CD4-positive, alpha-beta T cell (primary cell): ENCODE data around the gene STK40. TPM values are rescaled to one million over a fixed set of nuclear protein-coding genes. Genes with fewer than 3 reads are reported as not detected.
A peak's percentile ranks its signal among the peaks of the same experiment; 100 is the strongest.

Source experiments
- ATAC-seq: fragments of 200-7000 bp; cut with Tn5 transposase; one replicate; pipeline ENCODE4 v1.10.0; 2022; ENCODE audit warnings: mild to moderate bottlenecking; ENCODE audit not compliant: poor library complexity
- CTCF ChIA-PET: fragments of 350-600 bp; sonication (Branson Sonifier 250); formaldehyde crosslinking; loops from one replicate; lab custom pipeline; 2021; ENCODE audit warnings: antibody characterized with exemption, inconsistent platforms; lab: Charles Lee
- POLR2A ChIA-PET: fragments of 350-600 bp; sonication (Branson Sonifier 250); formaldehyde crosslinking; loops from one replicate; lab custom pipeline; 2021; ENCODE audit warnings: antibody characterized with exemption, inconsistent platforms; lab: Charles Lee
- DNase-seq, 14 experiments: peaks; one replicate each; pipeline ENCODE4 v3.0.0-alpha.2; 2013 to 2020; ENCODE audit warnings: mixed read lengths in 2 of 14
- H3K27ac ChIP-seq, 2 donors: one replicate each; pipeline versions ENCODE4 v1.5.1 to v1.7.0; 2013; ENCODE audit warnings: low read length in 2 of 2, low read depth in 1 of 2, mild to moderate bottlenecking in 1 of 2
- H3K27me3 ChIP-seq, 2 experiments: 1 replicate in 1 of 2; 2 replicates in 1 of 2; pipeline versions ENCODE4 v1.6.1 to v1.7.0; 2013; ENCODE audit warnings: low read length in 2 of 2, control low read depth in 1 of 2, mild to moderate bottlenecking in 1 of 2, moderate library complexity in 1 of 2; ENCODE audit not compliant: insufficient read depth in 2 of 2, control insufficient read depth in 1 of 2
- H3K36me3 ChIP-seq: one replicate; pipeline ENCODE4 v1.6.1; 2013; ENCODE audit warnings: low read length, control low read depth; ENCODE audit not compliant: insufficient read depth
- H3K4me1 ChIP-seq: one replicate; pipeline ENCODE4 v1.6.1; 2013; ENCODE audit warnings: low read length, control low read depth; ENCODE audit not compliant: insufficient read depth
- H3K4me3 ChIP-seq: one replicate; pipeline ENCODE4 v1.5.1; 2013; ENCODE audit warnings: mild to moderate bottlenecking, low read length, moderate library complexity
- H3K9me3 ChIP-seq, 2 experiments: 1 replicate in 1 of 2; 2 replicates in 1 of 2; pipeline versions ENCODE4 v1.6.1 to v1.7.0; 2013; ENCODE audit warnings: low read length in 2 of 2, mild to moderate bottlenecking in 2 of 2, control low read depth in 1 of 2, moderate library complexity in 1 of 2; ENCODE audit not compliant: control insufficient read depth in 1 of 2, insufficient read depth in 1 of 2
- H3K27ac Mint-ChIP-seq: one replicate; pipeline ENCODE4 v1.8.0; 2020; ENCODE audit warnings: mixed read lengths
- H3K27me3 Mint-ChIP-seq: one replicate; pipeline ENCODE4 v1.8.0; 2021; ENCODE audit warnings: mixed read lengths
- H3K36me3 Mint-ChIP-seq: one replicate; pipeline ENCODE4 v1.8.0; 2021; ENCODE audit warnings: low read depth, mixed read lengths
- H3K4me1 Mint-ChIP-seq: one replicate; pipeline ENCODE4 v1.8.0; 2021; ENCODE audit warnings: low read depth, mixed read lengths
- H3K4me3 Mint-ChIP-seq: one replicate; pipeline ENCODE4 v1.8.0; 2020; ENCODE audit warnings: mild to moderate bottlenecking, mixed read lengths
- H3K9me3 Mint-ChIP-seq: one replicate; pipeline ENCODE4 v1.8.0; 2020; ENCODE audit warnings: mixed read lengths
- intact Hi-C, 2 experiments: fragments of 100-400 bp; cut with DNase I in 1 of 2; cut with micrococcal nuclease in 1 of 2; formaldehyde crosslinking; loops; one replicate each; pipeline versions ENCODE4 v1.15.1 to v1.9.0; 2023 to 2025; cut with DNase I, micrococcal nuclease
- total RNA-seq, 174 experiments: library from RNA in 2 of 174; stranded (reverse) in 2 of 174; gene quantifications; one replicate each; pipeline ENCODE4 v1.2.3 and lab custom pipeline; 2021 to 2026
- TF ChIP-seq, protein P1 (sequence below): fragments of 200-600 bp; IDR thresholded peaks from one replicate; pipeline ENCODE4 v1.8.0; 2022; ENCODE audit warnings: antibody characterized with exemption, mild to moderate bottlenecking

Gene STK40
- total RNA-seq, 2 experiments from 2014 or later, result 17.8 to 20.7 TPM

DNA sequence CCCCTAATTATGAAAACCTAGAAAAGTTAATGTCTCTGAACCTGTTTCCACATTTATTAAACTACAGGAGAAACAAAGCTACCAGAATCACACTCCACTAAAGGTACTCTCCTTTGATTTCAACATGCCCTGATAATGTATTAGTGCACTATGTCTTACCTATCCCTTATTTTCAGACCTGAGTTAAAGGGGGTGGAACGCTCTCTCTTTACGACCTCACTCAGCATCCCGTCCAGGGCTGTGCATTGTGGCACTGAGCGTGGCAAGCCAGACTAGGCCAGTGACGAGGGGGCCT, 11.3 kb upstream of the STK40 start:
- H3K9me3 Mint-ChIP-seq, result no peaks in the 10 kb centered on the region
- intact Hi-C loops, result loop anchor here (1.0 to 2.0 kb wide), 2 partner anchors 11 to 68 kb away; partner anchors contain the start of gene MRPS15 (in 1 of the 2)
- peak overlapping the region; percentile 92 for H3K27ac Mint-ChIP-seq
- peak in 3 of 14 experiments; percentile 21 to 58 (median 41) for DNase-seq
- CTCF ChIA-PET, result interaction anchor here (0.6 to 2.1 kb wide), 6 partner anchors 10 to 696 kb away, joined by 3 to 6 read pairs (median 4); partner anchors contain the start of gene SH3D21
- H3K36me3 Mint-ChIP-seq, result peaks cover 21% of the 10 kb centered on the region
- no peaks in the 10 kb centered on the region for H3K27me3 Mint-ChIP-seq
- peaks cover 44% of the 10 kb centered on the region for H3K4me1 ChIP-seq
- H3K27me3 ChIP-seq, result no peaks in the 10 kb centered on the region
- POLR2A ChIA-PET, result interaction anchor here (0.6 to 2.6 kb wide), 17 partner anchors 8 to 247 kb away, joined by 3 to 22 read pairs (median 4); partner anchors contain the start of genes EVA1B, MRPS15, STK40 and THRAP3
- peak; percentile 55 for ATAC-seq
- peak overlapping the region; percentile 72 to 85 for H3K27ac ChIP-seq
- H3K4me3 ChIP-seq, result peak overlapping the region; percentile 84
- H3K4me3 Mint-ChIP-seq, result peak overlapping the region; percentile 97
- peaks cover 0 to 4% of the 10 kb centered on the region in 2 experiments for H3K9me3 ChIP-seq
- peaks cover 22% of the 10 kb centered on the region for H3K36me3 ChIP-seq
- TF ChIP-seq, protein P1, sequence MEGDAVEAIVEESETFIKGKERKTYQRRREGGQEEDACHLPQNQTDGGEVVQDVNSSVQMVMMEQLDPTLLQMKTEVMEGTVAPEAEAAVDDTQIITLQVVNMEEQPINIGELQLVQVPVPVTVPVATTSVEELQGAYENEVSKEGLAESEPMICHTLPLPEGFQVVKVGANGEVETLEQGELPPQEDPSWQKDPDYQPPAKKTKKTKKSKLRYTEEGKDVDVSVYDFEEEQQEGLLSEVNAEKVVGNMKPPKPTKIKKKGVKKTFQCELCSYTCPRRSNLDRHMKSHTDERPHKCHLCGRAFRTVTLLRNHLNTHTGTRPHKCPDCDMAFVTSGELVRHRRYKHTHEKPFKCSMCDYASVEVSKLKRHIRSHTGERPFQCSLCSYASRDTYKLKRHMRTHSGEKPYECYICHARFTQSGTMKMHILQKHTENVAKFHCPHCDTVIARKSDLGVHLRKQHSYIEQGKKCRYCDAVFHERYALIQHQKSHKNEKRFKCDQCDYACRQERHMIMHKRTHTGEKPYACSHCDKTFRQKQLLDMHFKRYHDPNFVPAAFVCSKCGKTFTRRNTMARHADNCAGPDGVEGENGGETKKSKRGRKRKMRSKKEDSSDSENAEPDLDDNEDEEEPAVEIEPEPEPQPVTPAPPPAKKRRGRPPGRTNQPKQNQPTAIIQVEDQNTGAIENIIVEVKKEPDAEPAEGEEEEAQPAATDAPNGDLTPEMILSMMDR, result no peak
- peaks cover 34% of the 10 kb centered on the region for H3K4me1 Mint-ChIP-seq

DNA sequence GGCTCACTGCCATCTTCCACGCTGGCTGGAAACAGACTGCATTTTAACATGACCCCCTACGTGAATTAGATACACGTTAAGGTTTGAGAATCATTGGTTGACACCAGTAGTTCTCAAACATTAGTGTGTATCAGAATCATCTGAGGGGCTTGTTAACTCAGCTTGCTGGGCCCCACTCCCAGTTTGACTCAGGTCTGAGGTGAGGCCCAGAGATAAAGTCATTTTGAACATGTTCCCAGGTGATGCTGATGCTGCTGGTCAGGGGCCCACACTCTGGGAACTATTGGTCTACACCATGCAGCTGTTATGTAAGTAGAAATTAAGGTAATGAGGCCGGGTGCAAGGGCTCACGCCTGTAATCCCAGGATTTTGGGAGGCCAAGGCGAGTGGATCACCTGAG, 10.6 kb upstream of the STK40 start:
- DNase-seq (no peak), ATAC-seq (no peak)
- no peak overlapping the region for H3K4me3 ChIP-seq

DNA sequence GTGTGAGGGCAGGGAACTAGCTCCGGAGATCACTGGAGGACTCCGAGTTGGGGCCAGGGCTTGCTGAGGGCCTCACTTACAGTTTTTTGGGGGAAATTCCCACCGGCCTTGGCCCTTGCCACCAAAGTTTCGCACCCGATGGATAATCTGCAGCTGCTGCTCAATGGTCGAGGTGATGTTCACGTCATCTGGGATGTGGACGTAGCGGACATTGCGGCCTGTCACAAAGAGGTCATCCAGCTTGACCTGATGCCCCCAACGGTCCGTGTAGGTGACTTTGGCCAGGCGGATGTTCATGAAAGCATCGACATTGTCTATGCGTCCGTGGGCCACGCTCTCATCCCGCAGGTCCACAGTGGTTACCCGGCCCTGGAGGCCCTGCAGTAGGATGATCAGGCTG, 8.0 kb upstream of the STK40 start:
- Histone ChIP-seq H3K27ac (no peak overlapping the region), H3K4me1 (peaks cover 28% of the 10 kb centered on the region), H3K4me3 (no peak overlapping the region), H3K9me3 (no peaks in the 10 kb centered on the region), H3K36me3 (peaks cover 44% of the 10 kb centered on the region), H3K27me3 (no peaks in the 10 kb centered on the region)
- intact Hi-C loops, result no loop called here
- H3K27me3 Mint-ChIP-seq, result no peaks in the 10 kb centered on the region
- ATAC-seq, result no peak
- CTCF ChIA-PET, result no interaction called here
- peaks cover 33% of the 10 kb centered on the region for H3K4me1 Mint-ChIP-seq
- POLR2A ChIA-PET, result interaction anchor here (1.2 to 1.5 kb wide), 2 partner anchors 11 to 27 kb away, joined by 4 read pairs; no protein-coding TSS in a partner anchor
- H3K27ac Mint-ChIP-seq, result no peak overlapping the region
- DNase-seq, result no peak
- no peaks in the 10 kb centered on the region for H3K9me3 Mint-ChIP-seq
- no peak overlapping the region for H3K4me3 Mint-ChIP-seq
- TF ChIP-seq, protein P1, result no peak
- peaks cover 48% of the 10 kb centered on the region for H3K36me3 Mint-ChIP-seq

More for the DNA sequence above, 10.6 kb upstream of the STK40 start:
- Histone ChIP-seq H3K27me3 (no peaks in the 10 kb centered on the region), H3K27ac (no peak overlapping the region), H3K9me3 (no peaks in the 10 kb centered on the region), H3K4me1 (peaks cover 37% of the 10 kb centered on the region), H3K36me3 (peaks cover 28% of the 10 kb centered on the region)
- CTCF ChIA-PET, result interaction anchor here (1.2 to 2.1 kb wide), 4 partner anchors 10 to 53 kb away, joined by 3 to 6 read pairs (median 4); no protein-coding TSS in a partner anchor
- Mint-ChIP-seq H3K27me3 (no peaks in the 10 kb centered on the region), H3K4me3 (peak overlapping the region; percentile 97), H3K36me3 (peaks cover 27% of the 10 kb centered on the region), H3K27ac (peak overlapping the region; percentile 92), H3K9me3 (no peaks in the 10 kb centered on the region), H3K4me1 (peaks cover 34% of the 10 kb centered on the region)
- POLR2A ChIA-PET, result interaction anchor here (1.0 to 2.6 kb wide), 7 partner anchors 8 to 73 kb away, joined by 3 to 22 read pairs (median 7); partner anchors contain the start of genes EVA1B and STK40
- intact Hi-C loops, result loop anchor here in 1 of 2 experiments (2.0 kb wide), 1 partner anchor 68 kb away; the partner anchor contains the start of gene MRPS15
- TF ChIP-seq, protein P1, result no peak
